Spleen (tissue), 3 donors: ENCODE results near the gene SPOP.

Source experiments
- POLR2A ChIP-seq, 3 donors: fragments of 450-650 bp; IDR thresholded peaks; one replicate each; pipeline ENCODE4 v1.5.1; 2017; ENCODE audit warnings: antibody characterized with exemption in 3 of 3, mild to moderate bottlenecking in 1 of 3
- POLR2AphosphoS5 ChIP-seq, 3 donors: sonication (generic); formaldehyde crosslinking; IDR thresholded peaks; one replicate each; pipeline ENCODE4 v1.5.1; 2017; ENCODE audit warnings: antibody characterized with exemption in 3 of 3

DNA sequence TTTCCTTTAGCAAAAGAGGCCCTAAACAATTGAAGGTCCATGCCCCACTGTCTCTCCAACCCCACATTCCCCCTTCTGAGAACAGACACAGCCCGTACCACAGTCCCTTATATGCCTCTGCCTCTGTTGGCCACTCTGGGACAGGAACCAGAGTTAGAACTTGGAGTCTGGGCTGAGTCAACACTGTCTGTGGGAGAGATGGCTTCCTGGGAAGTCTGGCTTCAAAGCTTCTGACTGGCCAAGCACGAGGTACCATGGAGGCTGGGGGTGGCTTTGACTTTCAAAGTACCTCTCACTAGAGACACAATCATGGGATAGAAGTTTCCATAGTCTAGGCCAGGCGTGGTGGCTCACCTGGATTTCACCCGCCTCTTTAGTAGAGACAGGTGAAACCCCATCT, 14.9 kb upstream of the SPOP start:
- TF ChIP-seq POLR2A (IDR thresholded peaks at IDR 0.05): no peak
- TF ChIP-seq POLR2AphosphoS5 (IDR thresholded peaks at IDR 0.05): no peak
